Erythroblast (primary cell): ENCODE results near the gene LETM1.

Experiments
- GATA1 ChIP-seq: IDR thresholded peaks from 2 replicates; pipeline ENCODE4 v1.6.1; 2011; ENCODE audit warnings: low read depth, mild to moderate bottlenecking, control low read depth, low read length, moderate library complexity
- POLR2A ChIP-seq: IDR thresholded peaks from 2 replicates; pipeline ENCODE4 v1.6.1; 2011; ENCODE audit warnings: mild to moderate bottlenecking, low read length

DNA sequence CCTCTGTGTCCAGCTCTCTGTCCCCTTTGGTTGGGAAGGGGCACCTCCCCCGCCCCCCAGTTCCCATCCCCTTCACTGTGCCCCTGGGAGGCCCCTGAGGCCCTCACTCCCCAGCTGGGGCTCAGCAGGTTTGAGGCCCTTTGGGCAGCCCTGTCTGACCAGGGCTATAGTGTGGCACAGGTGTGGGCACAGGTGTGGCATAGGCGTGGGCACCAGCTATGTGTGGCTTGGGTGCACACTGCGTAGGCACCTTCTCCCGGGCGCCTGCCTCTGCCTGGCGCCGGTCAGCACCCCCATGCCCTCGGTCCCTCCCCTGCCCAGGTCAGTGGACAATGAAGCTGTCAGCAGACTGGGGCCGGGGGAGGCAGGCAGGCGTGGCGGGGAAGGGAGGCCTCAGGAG is 70.4 kb downstream of the LETM1 start:
- no peak for TF ChIP-seq POLR2A
- no peak for TF ChIP-seq GATA1
